Omental fat pad (tissue), 4 donors: Measurements from ENCODE around the gene OR5H15. TPM values are rescaled to one million over a fixed set of nuclear protein-coding genes. Genes with fewer than 3 reads are reported as not detected.
"Not testable (repeated sequence)": the region's sequence is repeated elsewhere in the genome, so short reads cannot be mapped to it uniquely, and the experiment has no call there.

Experiments
- ATAC-seq: fragments of 150-250 bp; one replicate; pipeline ENCODE4 v1.9.1; 2016; ENCODE audit warnings: mild to moderate bottlenecking, moderate library complexity; ENCODE audit not compliant: low FRiP score
- DNase-seq: peaks from one replicate; pipeline ENCODE4 v3.0.0-alpha.2; 2019; ENCODE audit warnings: low spot score
- total RNA-seq, 4 donors: library from RNA; depleted of rRNA; stranded (reverse); fragments of >200 nt; gene quantifications; one replicate each; pipeline ENCODE4 v1.1.0, GENCODE V29; 2016
- TF ChIP-seq, protein P1 (sequence below), 3 donors: fragments of 450-650 bp; IDR thresholded peaks; one replicate each; pipeline ENCODE4 v1.5.1; 2016 to 2017; ENCODE audit warnings: antibody characterized with exemption in 3 of 3, mild to moderate bottlenecking in 3 of 3, moderate library complexity in 2 of 3

Gene OR5H15
- total RNA-seq, 4 donors from 2014 or later: not detected

DNA sequence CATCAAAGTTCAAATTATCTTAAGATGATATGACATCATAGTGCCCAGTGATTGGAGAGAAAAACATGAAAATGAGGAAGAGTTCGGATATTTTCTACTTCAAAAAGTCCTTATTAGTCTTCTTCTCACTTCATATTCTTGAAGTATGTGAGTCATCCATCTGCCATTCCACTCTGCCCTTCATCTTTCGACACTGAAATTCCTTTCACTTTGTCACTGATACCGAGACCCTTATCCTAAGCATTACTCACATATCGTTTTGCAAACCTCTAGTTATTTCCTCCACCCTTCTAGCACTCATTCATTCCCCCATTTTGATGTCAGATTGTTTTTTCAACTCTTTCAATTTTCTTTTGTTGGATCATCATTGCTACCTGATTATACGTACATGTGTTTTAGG lies 15.3 kb upstream of the OR5H15 start:
- DNase-seq: no peak
- no peak for ATAC-seq
- TF ChIP-seq, protein P1, sequence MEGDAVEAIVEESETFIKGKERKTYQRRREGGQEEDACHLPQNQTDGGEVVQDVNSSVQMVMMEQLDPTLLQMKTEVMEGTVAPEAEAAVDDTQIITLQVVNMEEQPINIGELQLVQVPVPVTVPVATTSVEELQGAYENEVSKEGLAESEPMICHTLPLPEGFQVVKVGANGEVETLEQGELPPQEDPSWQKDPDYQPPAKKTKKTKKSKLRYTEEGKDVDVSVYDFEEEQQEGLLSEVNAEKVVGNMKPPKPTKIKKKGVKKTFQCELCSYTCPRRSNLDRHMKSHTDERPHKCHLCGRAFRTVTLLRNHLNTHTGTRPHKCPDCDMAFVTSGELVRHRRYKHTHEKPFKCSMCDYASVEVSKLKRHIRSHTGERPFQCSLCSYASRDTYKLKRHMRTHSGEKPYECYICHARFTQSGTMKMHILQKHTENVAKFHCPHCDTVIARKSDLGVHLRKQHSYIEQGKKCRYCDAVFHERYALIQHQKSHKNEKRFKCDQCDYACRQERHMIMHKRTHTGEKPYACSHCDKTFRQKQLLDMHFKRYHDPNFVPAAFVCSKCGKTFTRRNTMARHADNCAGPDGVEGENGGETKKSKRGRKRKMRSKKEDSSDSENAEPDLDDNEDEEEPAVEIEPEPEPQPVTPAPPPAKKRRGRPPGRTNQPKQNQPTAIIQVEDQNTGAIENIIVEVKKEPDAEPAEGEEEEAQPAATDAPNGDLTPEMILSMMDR (IDR thresholded peaks at IDR 0.05): no peak

DNA sequence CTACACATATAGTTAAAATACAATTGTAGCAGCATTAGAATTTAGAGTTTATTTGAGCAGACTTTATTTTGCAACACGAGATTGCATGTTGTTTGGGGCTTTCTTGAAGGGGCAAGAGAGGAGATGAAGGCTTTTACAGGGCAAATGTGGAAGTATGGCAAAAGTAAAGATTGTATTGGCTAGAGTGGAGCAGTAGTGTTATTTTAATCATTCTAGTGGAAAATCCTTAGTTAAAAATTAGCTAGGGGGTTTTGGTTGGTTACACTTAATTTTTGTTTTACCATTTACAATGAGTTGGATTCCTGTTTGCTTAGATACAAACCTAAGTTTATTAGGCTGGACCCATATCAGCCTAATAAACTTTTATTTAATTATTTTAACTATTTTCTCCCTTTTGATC lies 4.6 kb downstream of the OR5H15 start:
- DNase-seq (no peak), ATAC-seq (no peak)
- TF ChIP-seq, protein P1 (IDR thresholded peaks at IDR 0.05): no peak

DNA sequence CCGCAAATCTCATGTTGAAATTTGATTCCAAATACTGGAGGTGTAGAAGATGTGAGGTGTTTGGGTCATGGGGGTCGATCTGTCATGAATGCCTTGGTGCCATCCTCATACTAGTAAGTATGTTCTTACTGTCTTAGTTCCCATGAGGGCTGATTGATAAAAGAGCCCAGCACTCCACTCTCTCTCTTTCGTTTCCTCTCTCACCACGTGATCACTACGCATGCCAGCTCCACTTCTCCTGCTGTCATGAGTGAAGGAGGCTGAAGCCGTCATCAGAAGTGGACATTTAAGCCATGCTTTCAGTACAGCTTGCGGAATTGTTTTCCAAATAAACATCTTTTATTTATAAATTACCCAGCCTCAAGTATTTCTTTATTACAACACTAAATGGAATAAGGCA lies 6.1 kb downstream of the OR5H15 start:
- DNase-seq: no peak
- ATAC-seq: no peak
- TF ChIP-seq, protein P1 (IDR thresholded peaks at IDR 0.05): no peak

DNA sequence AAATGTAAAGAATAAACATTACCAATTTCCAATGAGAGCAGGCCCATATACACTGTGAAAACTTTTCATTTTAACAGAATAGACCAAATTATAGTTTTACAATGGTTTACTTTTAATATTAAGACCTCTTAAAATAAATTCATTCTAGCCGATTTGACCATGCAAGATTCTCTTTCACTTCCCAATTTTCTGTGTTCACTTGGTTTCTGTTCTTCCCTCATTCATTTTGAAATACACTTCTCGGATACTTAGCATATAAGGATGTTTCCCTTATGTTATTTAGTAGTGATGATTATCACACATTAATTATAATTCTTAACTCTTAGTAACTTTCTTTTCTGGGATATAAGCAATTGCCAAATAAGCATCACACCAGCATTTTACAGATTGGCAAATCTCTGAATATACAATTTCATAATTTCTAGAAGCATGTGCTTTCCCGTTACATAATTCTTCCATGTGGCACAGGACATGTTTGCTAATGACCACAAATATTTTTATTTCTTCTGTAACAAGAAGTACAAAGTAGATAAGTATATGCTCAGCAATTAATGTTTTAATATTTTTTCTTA lies 13.9 kb downstream of the OR5H15 start:
- ATAC-seq: no peak
- TF ChIP-seq, protein P1 (IDR thresholded peaks at IDR 0.05): no peak
- DNase-seq: no peak

DNA sequence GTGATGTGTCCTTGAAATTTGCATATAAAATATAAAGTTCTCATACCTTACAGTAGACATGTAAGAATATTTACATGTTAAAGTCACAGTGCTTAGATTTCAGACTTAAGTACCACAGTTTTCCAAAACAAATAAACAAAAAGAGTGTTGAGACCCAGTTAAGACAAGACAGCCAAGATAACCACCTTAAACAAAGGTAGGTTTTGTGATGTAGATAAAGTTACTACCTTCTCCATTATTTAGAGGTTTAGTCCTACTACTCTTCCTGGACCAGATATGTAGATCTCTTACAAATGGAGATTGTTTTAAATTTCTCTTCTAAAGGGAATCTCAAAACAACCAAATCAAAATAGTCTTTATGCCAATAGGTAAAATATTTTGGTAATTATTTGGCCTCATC lies 15.7 kb downstream of the OR5H15 start:
- TF ChIP-seq, protein P1 (IDR thresholded peaks at IDR 0.05): no peak
- DNase-seq (no peak), ATAC-seq (no peak)

DNA sequence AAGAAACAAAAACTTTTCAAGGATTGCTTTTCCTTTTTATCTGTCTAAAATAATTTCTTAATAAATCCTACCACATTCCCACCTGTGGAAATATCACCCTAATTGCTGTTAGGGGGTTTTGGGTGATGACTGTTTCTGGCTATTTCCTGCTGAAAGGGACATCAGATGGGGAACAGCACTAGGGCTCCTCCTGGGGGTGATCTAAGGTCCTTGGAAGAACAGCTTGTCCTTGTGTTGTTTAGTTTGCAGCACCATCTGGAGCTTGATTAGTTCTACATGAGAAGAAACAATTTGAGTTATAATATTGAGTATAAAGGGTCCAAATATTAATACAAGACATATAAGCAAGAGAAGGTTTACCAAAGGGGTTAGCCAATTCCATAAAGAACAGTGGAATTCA lies 18.7 kb downstream of the OR5H15 start:
- TF ChIP-seq, protein P1 (IDR thresholded peaks at IDR 0.05): no peak
- ATAC-seq (no peak), DNase-seq (no peak)

DNA sequence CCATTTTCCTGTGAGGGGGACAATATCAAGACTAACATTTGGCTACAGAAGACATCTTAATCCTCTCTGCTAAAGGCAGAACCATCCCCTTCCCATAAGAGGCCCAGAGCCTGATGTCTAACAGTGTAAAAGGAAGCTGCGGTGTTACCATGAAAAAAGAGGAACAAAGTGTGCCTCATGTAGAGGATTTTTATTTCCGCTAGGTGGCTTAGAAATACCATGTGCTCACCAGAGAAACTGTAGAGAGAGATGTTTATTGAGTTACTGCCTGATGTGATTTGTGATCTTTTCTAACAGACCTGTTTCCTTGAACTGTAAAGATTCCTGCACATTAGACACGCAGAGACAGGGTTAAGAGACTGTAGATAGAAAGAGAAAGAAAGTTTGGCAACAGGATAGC lies 22.0 kb downstream of the OR5H15 start:
- TF ChIP-seq, protein P1 (IDR thresholded peaks at IDR 0.05): no peak
- DNase-seq (no peak), ATAC-seq (no peak)

DNA sequence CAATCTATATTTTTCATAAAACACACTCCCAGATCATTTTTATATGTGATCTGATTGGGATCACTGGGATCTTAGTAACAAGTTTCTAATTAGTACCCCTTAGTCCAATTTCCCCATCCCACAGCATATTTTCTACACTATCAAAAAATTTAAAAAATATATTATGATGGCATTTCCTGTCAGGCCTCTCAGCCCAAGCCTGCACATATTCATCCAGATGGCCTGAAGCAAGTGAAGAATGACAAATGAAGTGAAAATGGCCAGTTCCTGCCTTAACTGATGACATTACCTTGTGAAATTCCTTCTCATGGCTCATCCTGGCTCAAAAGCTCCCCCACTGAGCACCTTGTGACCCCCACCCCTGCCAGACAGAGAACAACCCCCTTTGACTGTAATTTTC lies 24.4 kb downstream of the OR5H15 start:
- ATAC-seq, DNase-seq: not testable (repeated sequence)

DNA sequence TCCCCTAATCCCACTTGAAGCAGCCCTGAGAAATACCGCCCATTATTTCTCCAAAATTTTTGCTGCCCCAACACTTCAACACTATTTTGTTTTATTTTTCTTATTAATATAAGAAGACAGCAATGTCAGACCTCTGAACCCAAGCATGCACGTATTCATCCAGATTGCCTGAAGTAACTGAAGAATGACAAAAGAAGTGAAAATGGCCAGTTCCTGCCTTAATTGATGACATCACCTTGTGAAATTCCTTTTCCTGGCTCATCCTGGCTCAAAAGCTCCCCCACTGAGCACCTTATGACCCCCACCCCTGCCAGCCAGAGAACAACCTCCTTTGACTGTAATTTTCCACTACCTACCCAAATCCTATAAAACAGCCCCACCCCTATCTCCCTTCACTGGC lies 29.8 kb downstream of the OR5H15 start:
- ATAC-seq: not testable (repeated sequence)

More for the DNA sequence above, 29.8 kb downstream of the OR5H15 start:
- not testable (repeated sequence) for DNase-seq
